Effector CD8-positive, alpha-beta T cell (primary cell): ENCODE results near the gene SCT.

ENCODE experiments used
- DNase-seq: peaks from one replicate; lab custom pipeline; 2025; lab: John Stamatoyannopoulos, UW

SCT gene

GRCh38 chr11:586376-587316 is 40.3 kb downstream of the SCT start:
- no peak for DNase-seq

- no peak for DNase-seq
Observed at GRCh38 chr11:584287-584686, 42.7 kb downstream of the SCT start.

- no peak for DNase-seq
Observed at GRCh38 chr11:581752-582151, 45.2 kb downstream of the SCT start.

- no peak for DNase-seq
Observed at GRCh38 chr11:581342-581741, 45.6 kb downstream of the SCT start.

- DNase-seq, result no peak
Observed at GRCh38 chr11:579830-580601, 47.0 kb downstream of the SCT start.

GRCh38 chr11:578276-579035 is 48.5 kb downstream of the SCT start:
- DNase-seq, result no peak

- no peak for DNase-seq
Observed at GRCh38 chr11:577611-577894, 49.4 kb downstream of the SCT start.

- DNase-seq, result no peak
Observed at GRCh38 chr11:576811-577610, 50.0 kb downstream of the SCT start.
